ENCODE measurements around the gene SMIM21.

- TF ChIP-seq CTCF (IDR thresholded peaks at IDR 0.05 in 4 of 5, conservative IDR thresholded peaks at IDR 0.05 in 1 of 5) = no peak
- TF ChIP-seq POLR2A (IDR thresholded peaks at IDR 0.05) = no peak
Measured at GRCh38 chr18:75437979-75438378, 10.5 kb upstream of the SMIM21 start.

Data from gastrocnemius medialis (tissue), 4 donors.